GM21526 (cell line): ENCODE measurements around the gene CPT1A.

Experiments
- ATAC-seq: cut with Tn5 transposase; IDR thresholded peaks from one replicate; pipeline ENCODE4 v1.9.1; 2021; ENCODE audit warnings: moderate library complexity; ENCODE audit not compliant: unreplicated experiment, low FRiP score

The CPT1A gene

GRCh38 chr11:68806931-68807844 lies 34.5 kb downstream of the CPT1A start:
- no peak for ATAC-seq

- no peak for ATAC-seq
Measured at GRCh38 chr11:68804786-68805185, 36.9 kb downstream of the CPT1A start.

GRCh38 chr11:68803766-68804165 lies 38.0 kb downstream of the CPT1A start:
- no peak for ATAC-seq

GRCh38 chr11:68798221-68798813 lies 43.4 kb downstream of the CPT1A start:
- no peak for ATAC-seq

- no peak for ATAC-seq
Measured at GRCh38 chr11:68796801-68797200, 44.9 kb downstream of the CPT1A start.

- no peak for ATAC-seq
Measured at GRCh38 chr11:68792400-68792966, 49.2 kb downstream of the CPT1A start.

GRCh38 chr11:68784653-68785052 lies 57.1 kb downstream of the CPT1A start:
- no peak for ATAC-seq

GRCh38 chr11:68783216-68783821 lies 58.4 kb downstream of the CPT1A start:
- ATAC-seq = no peak

- ATAC-seq = no peak
Measured at GRCh38 chr11:68782711-68783110, 59.0 kb downstream of the CPT1A start.

- ATAC-seq = no peak
Measured at GRCh38 chr11:68780829-68781228, 60.9 kb downstream of the CPT1A start.

- no peak for ATAC-seq
Measured at GRCh38 chr11:68778205-68778604, 63.5 kb downstream of the CPT1A start.

GRCh38 chr11:68776442-68777235 lies 65.1 kb downstream of the CPT1A start:
- ATAC-seq = no peak

- ATAC-seq = no peak
Measured at GRCh38 chr11:68775951-68776388, 65.7 kb downstream of the CPT1A start.

GRCh38 chr11:68774194-68774585 lies 67.5 kb downstream of the CPT1A start:
- no peak for ATAC-seq

- ATAC-seq = no peak
Measured at GRCh38 chr11:68773521-68774193, 68.1 kb downstream of the CPT1A start.

GRCh38 chr11:68772936-68773335 lies 68.8 kb downstream of the CPT1A start:
- no peak for ATAC-seq

GRCh38 chr11:68770781-68771180 lies 70.9 kb downstream of the CPT1A start:
- no peak for ATAC-seq

- no peak for ATAC-seq
Measured at GRCh38 chr11:68767672-68768071, 74.0 kb downstream of the CPT1A start.

- no peak for ATAC-seq
Measured at GRCh38 chr11:68766786-68767185, 74.9 kb downstream of the CPT1A start.

- no peak for ATAC-seq
Measured at GRCh38 chr11:68764746-68765145, 77.0 kb downstream of the CPT1A start.
